Tibial artery (tissue), 4 donors: ENCODE results near the gene SART3.

Source experiments
- DNase-seq, 2 donors: peaks; one replicate each; pipeline ENCODE4 v3.0.0-alpha.2; 2019
- H3K27ac ChIP-seq, 2 donors: fragments of 200-600 bp; sonication (generic) in 1 of 2; 1 replicate in 1 of 2; 2 replicates in 1 of 2; pipeline ENCODE4 v1.5.1; 2018 to 2019; ENCODE audit warnings: mild to moderate bottlenecking in 1 of 2
- H3K27me3 ChIP-seq, 2 donors: fragments of 200-600 bp; sonication (generic) in 1 of 2; one replicate each; pipeline versions ENCODE4 v1.5.1 to v1.6.0; 2016 to 2019
- H3K36me3 ChIP-seq, 3 donors: fragments of 200-600 bp; sonication (generic) in 2 of 3; one replicate each; pipeline ENCODE4 v1.5.1; 2016 to 2019; ENCODE audit warnings: mild to moderate bottlenecking in 2 of 3
- H3K4me1 ChIP-seq, 4 donors: fragments of 200-600 bp; sonication (generic) in 2 of 4; 1 replicate in 3 of 4; 2 replicates in 1 of 4; pipeline ENCODE4 v1.5.1; 2016 to 2019
- H3K4me3 ChIP-seq, 2 donors: fragments of 200-600 bp; sonication (generic) in 1 of 2; 1 replicate in 1 of 2; 2 replicates in 1 of 2; pipeline ENCODE4 v1.5.1; 2018 to 2019; ENCODE audit warnings: mild to moderate bottlenecking in 2 of 2
- H3K9me3 ChIP-seq, 3 donors: fragments of 200-600 bp; sonication (generic) in 1 of 3; one replicate each; pipeline ENCODE4 v1.5.1; 2016 to 2019
- CTCF ChIP-seq, 2 experiments: fragments of 200-600 bp in 1 of 2; fragments of 450-650 bp in 1 of 2; IDR thresholded peaks; one replicate each; pipeline ENCODE4 v1.5.1; 2017 to 2019; ENCODE audit warnings: antibody characterized with exemption in 2 of 2, mild to moderate bottlenecking in 1 of 2, moderate library complexity in 1 of 2
- intact Hi-C: fragments of 100-400 bp; cut with DNase I; formaldehyde crosslinking; loops from one replicate; pipeline ENCODE4 v1.15.0; 2023; ENCODE audit warnings: low total_unique reads

Gene SART3

GRCh38 chr12:108570743-108571608 lies 10.0 kb upstream of the SART3 start:
- H3K4me1 ChIP-seq, result peaks cover 0 to 5% (median 2%) of the 10 kb centered on the region in 4 donors
- intact Hi-C loops, result no loop called here
- H3K27ac ChIP-seq, result no peak overlapping the region
- H3K36me3 ChIP-seq, result peaks cover 25 to 45% (median 43%) of the 10 kb centered on the region in 3 donors
- TF ChIP-seq CTCF (IDR thresholded peaks at IDR 0.05), result peak; percentile 34 to 37
- peak in 1 of 2 donors; percentile 55 for DNase-seq
- H3K4me3 ChIP-seq, result no peak overlapping the region
- H3K9me3 ChIP-seq, result no peaks in the 10 kb centered on the region
- H3K27me3 ChIP-seq, result no peaks in the 10 kb centered on the region

- peak in 1 of 2 donors; percentile 31 for DNase-seq
- H3K4me3 ChIP-seq, result no peak overlapping the region
- no peaks in the 10 kb centered on the region for H3K9me3 ChIP-seq
- intact Hi-C loops, result loop anchor here (5.0 to 10.0 kb wide), 3 partner anchors 49 to 386 kb away; no protein-coding TSS in a partner anchor
- H3K36me3 ChIP-seq, result peaks cover 35 to 64% (median 62%) of the 10 kb centered on the region in 3 donors
- H3K27me3 ChIP-seq, result no peaks in the 10 kb centered on the region
- no peak for TF ChIP-seq CTCF (IDR thresholded peaks at IDR 0.05)
- no peak overlapping the region for H3K27ac ChIP-seq
- H3K4me1 ChIP-seq, result peaks cover 0 to 18% (median 13%) of the 10 kb centered on the region in 4 donors
These were observed 7.6 kb upstream of the SART3 start for GRCh38 chr12:108568338-108569154.

DNA sequence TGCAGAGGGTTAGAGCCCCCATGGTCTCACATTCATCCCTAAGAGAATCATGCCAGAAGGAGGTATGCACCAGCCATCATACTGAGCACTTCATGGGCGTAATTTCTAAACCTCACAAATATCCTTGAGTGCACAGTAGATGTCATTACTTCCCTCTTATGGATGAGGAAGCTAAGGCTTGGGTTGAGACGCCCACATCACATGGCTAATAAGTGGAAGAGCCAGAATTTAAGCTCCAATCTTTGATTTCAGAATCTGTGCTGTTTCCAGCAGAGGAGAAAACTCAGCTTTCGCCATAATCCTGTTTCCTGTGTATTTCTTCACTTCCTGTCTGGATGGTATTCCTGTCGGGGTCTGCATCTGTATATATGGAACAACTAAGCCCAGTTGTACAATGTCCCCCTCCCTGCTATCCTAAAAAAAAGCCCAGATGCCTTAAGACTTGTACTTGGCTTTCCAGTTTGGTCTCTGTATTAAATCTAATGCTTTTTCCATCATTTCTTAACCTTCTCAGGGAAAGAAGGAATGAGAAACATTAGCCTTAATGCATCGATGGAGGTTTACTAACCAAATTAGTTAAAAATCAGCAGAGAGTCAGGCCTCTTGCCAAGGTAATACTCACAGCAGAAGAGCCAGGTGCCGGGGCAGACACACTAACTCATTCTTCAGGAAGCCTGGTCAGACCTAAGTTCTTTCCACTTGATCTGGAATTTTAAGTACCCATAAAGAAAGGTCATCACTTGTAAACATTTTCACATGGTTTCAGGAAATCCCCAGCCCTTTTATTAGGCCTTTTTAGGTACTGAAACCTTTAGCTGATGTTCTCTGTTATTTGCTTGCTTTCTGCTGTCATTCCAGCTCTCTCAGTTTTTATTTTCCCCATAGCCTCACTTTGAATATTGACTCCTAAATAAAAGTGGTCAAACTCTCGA lies 6.7 kb upstream of the SART3 start:
- Histone ChIP-seq H3K27ac (no peak overlapping the region), H3K4me1 (peaks cover 0 to 23% (median 15%) of the 10 kb centered on the region in 4 donors), H3K36me3 (peaks cover 35 to 64% (median 62%) of the 10 kb centered on the region in 3 donors), H3K27me3 (no peaks in the 10 kb centered on the region), H3K4me3 (no peak overlapping the region), H3K9me3 (no peaks in the 10 kb centered on the region)
- no peak for TF ChIP-seq CTCF (IDR thresholded peaks at IDR 0.05)
- intact Hi-C loops, result loop anchor here (5.0 to 10.0 kb wide), 3 partner anchors 50 to 387 kb away; no protein-coding TSS in a partner anchor
- DNase-seq, result peak; percentile 21 to 51

DNA sequence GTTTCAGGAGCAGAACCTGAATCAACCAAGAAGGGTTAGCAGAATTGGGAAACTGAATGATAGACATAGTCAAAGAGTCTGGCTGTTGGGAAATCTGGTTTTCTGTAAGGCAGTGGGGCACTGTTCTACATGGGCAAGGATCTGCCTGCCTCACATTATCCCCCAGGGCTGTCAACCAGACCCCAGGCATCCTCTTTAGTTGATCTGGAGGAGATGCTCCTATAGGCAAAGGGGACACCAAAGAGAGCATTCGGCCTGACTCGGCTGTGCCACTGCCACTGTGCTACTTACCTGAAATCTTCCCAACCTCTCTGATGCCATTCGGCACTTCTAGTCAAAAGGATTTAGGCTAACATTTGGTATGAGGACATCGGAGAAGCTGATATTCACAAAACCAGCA lies 5.5 kb upstream of the SART3 start:
- TF ChIP-seq CTCF (IDR thresholded peaks at IDR 0.05), result no peak
- Histone ChIP-seq H3K27me3 (no peaks in the 10 kb centered on the region), H3K4me3 (no peak overlapping the region), H3K4me1 (peaks cover 0 to 27% (median 17%) of the 10 kb centered on the region in 4 donors), H3K9me3 (no peaks in the 10 kb centered on the region), H3K27ac (peak overlapping the region in 1 of 2 donors; percentile 31), H3K36me3 (peaks cover 35 to 64% (median 62%) of the 10 kb centered on the region in 3 donors)
- intact Hi-C loops, result loop anchor here (5.0 to 10.0 kb wide), 3 partner anchors 51 to 388 kb away; no protein-coding TSS in a partner anchor
- peak in 1 of 2 donors; percentile 17 for DNase-seq
